Astrocyte of the hippocampus (primary cell): ENCODE results near the gene UBR3.

Source experiments
- DNase-seq: peaks from one replicate; pipeline ENCODE4 v3.0.0; 2011; ENCODE audit warnings: low read depth, low spot score

The UBR3 gene

GRCh38 chr2:170039401-170040172 is 212.3 kb downstream of the UBR3 start:
- no peak for DNase-seq

GRCh38 chr2:170044751-170045478 is 217.7 kb downstream of the UBR3 start:
- DNase-seq = no peak

GRCh38 chr2:170047331-170048065 is 220.2 kb downstream of the UBR3 start:
- DNase-seq = no peak

GRCh38 chr2:170052151-170052550 is 224.9 kb downstream of the UBR3 start:
- no peak for DNase-seq

GRCh38 chr2:170054997-170055396 is 227.7 kb downstream of the UBR3 start:
- no peak for DNase-seq

- DNase-seq = no peak
These were observed 229.6 kb downstream of the UBR3 start for GRCh38 chr2:170056900-170057299.

GRCh38 chr2:170063456-170064235 is 236.4 kb downstream of the UBR3 start:
- no peak for DNase-seq

GRCh38 chr2:170070778-170071177 is 243.5 kb downstream of the UBR3 start:
- DNase-seq = no peak

- DNase-seq = peak; percentile 87
These were observed 246.0 kb downstream of the UBR3 start for GRCh38 chr2:170073288-170073687.

GRCh38 chr2:170076189-170076588 is 248.9 kb downstream of the UBR3 start:
- DNase-seq = no peak

- no peak for DNase-seq
These were observed 250.7 kb downstream of the UBR3 start for GRCh38 chr2:170077830-170078569.

GRCh38 chr2:170084820-170085491 is 257.7 kb downstream of the UBR3 start:
- no peak for DNase-seq

- no peak for DNase-seq
These were observed 258.9 kb downstream of the UBR3 start for GRCh38 chr2:170086117-170086688.

GRCh38 chr2:170086751-170087412 is 259.6 kb downstream of the UBR3 start:
- no peak for DNase-seq

GRCh38 chr2:170087413-170087793 is 260.1 kb downstream of the UBR3 start:
- DNase-seq = no peak

GRCh38 chr2:170088776-170089175 is 261.5 kb downstream of the UBR3 start:
- DNase-seq = no peak

GRCh38 chr2:170090229-170090628 is 263.0 kb downstream of the UBR3 start:
- no peak for DNase-seq

GRCh38 chr2:170091436-170091835 is 264.2 kb downstream of the UBR3 start:
- no peak for DNase-seq

GRCh38 chr2:170092436-170093060 is 265.3 kb downstream of the UBR3 start:
- peak; percentile 28 for DNase-seq
